Measurements from ENCODE around the gene HOXB4.

The HOXB4 gene

GRCh38 chr17:48589831-48590606 is 11.9 kb upstream of the HOXB4 start, which contains the start of gene HOXB3:
HOXB3 (minus strand) TSS chr17:48590241; CDS start chr17:48552474, 37,767 bp downstream.
- DNase-seq (ENCODE audit: low read depth): no peak

- no peak for DNase-seq (ENCODE audit: low read depth)
These were observed 11.1 kb upstream of the HOXB4 start for GRCh38 chr17:48589060-48589830.

- no peak for DNase-seq (ENCODE audit: low read depth)
These were observed 10.4 kb upstream of the HOXB4 start for GRCh38 chr17:48588528-48588927.

- no peak for DNase-seq (ENCODE audit: low read depth)
These were observed 9.9 kb upstream of the HOXB4 start for GRCh38 chr17:48588074-48588415.

- DNase-seq (ENCODE audit: low read depth): no peak
These were observed 9.3 kb upstream of the HOXB4 start for GRCh38 chr17:48587276-48588073.

- DNase-seq (ENCODE audit: low read depth): no peak
These were observed 8.5 kb upstream of the HOXB4 start for GRCh38 chr17:48586355-48587258.

GRCh38 chr17:48584223-48584741 is 6.1 kb upstream of the HOXB4 start:
- no peak for DNase-seq (ENCODE audit: low read depth)

GRCh38 chr17:48583708-48584222 is 5.6 kb upstream of the HOXB4 start:
- no peak for DNase-seq (ENCODE audit: low read depth)

- DNase-seq (ENCODE audit: low read depth): no peak
These were observed 4.6 kb upstream of the HOXB4 start for GRCh38 chr17:48582750-48583069.

GRCh38 chr17:48579760-48580554 is 1.8 kb upstream of the HOXB4 start:
- no peak for DNase-seq (ENCODE audit: low read depth)

- no peak for DNase-seq (ENCODE audit: low read depth)
These were observed 1.3 kb upstream of the HOXB4 start for GRCh38 chr17:48579471-48579759.

GRCh38 chr17:48578616-48579470 is 693 bp upstream of the HOXB4 start:
- no peak for DNase-seq (ENCODE audit: low read depth)

GRCh38 chr17:48577330-48577945 is 712 bp downstream of the HOXB4 start:
- DNase-seq (ENCODE audit: low read depth): no peak

- peak; percentile 27 for DNase-seq (ENCODE audit: low read depth)
These were observed 1.5 kb downstream of the HOXB4 start for GRCh38 chr17:48576479-48577309.

- no peak for DNase-seq (ENCODE audit: low read depth)
These were observed 2.3 kb downstream of the HOXB4 start for GRCh38 chr17:48575673-48576478.

- DNase-seq (ENCODE audit: low read depth): no peak
These were observed 3.0 kb downstream of the HOXB4 start for GRCh38 chr17:48575066-48575582.

- DNase-seq (ENCODE audit: low read depth): no peak
These were observed 3.6 kb downstream of the HOXB4 start for GRCh38 chr17:48574505-48575065.
